HCT116 (cell line): ENCODE results near the gene GCAT. TPM values are rescaled to one million over a fixed set of nuclear protein-coding genes. Genes with fewer than 3 reads are reported as not detected.

Experiments
- ATAC-seq: fragments of 200-7000 bp; cut with Tn5 transposase; 2 replicates; pipeline ENCODE4 v1.9.1; 2020; ENCODE audit warnings: mild to moderate bottlenecking, moderate library complexity
- BruUV-seq: library from RNA; stranded (reverse); fragments of 400-500 nt; replicated peaks from 2 replicates; lab custom pipeline; 2021; lab: Mats Ljungman, UMichigan
- CTCF ChIA-PET: fragments of 300-600 bp; sonication (Branson Sonifier 250); formaldehyde crosslinking; loops from one replicate; lab custom pipeline; 2021; ENCODE audit warnings: antibody characterized with exemption; lab: Charles Lee
- POLR2A ChIA-PET: fragments of 300-600, 350-600 bp; sonication (Branson Sonifier 250); formaldehyde crosslinking; loops from one replicate; lab custom pipeline; 2021; ENCODE audit warnings: antibody characterized with exemption; lab: Charles Lee
- RAD21 ChIA-PET, 2 experiments: fragments of 300-600 bp; sonication (Branson Sonifier 250); formaldehyde crosslinking; loops; one replicate each; lab custom pipeline; 2023; ENCODE audit warnings: low total read pairs in 2 of 2; ENCODE audit not compliant: uncharacterized antibody in 2 of 2, unreplicated experiment in 2 of 2, low non-redundant PET in 1 of 2; lab: Charles Lee
- DNase-seq: peaks from one replicate; pipeline ENCODE4 v3.0.0-alpha.2; 2010; ENCODE audit warnings: low read depth, low spot score
- H2AFZ ChIP-seq: fragments of 200-600 bp; shearing (Covaris generic), sonication (generic); 2 replicates; pipeline ENCODE4 v1.6.1; 2017; ENCODE audit warnings: low read depth, mixed run types, mixed read lengths, antibody characterized with exemption, low read length; ENCODE audit not compliant: poor library complexity, severe bottlenecking
- H3K27ac ChIP-seq: 2 replicates; pipeline ENCODE4 v1.5.1; 2012; ENCODE audit warnings: low read depth, low read length
- H3K27me3 ChIP-seq: fragments of 200-600 bp; sonication (generic); 2 replicates; pipeline ENCODE4 v1.6.1; 2016; ENCODE audit warnings: mixed run types, low read length, mixed read lengths; ENCODE audit not compliant: insufficient read depth
- H3K36me3 ChIP-seq, 2 experiments: fragments of 200-500 bp in 1 of 2; fragments of 200-600 bp in 1 of 2; sonication (Bioruptor generic) in 1 of 2; sonication (generic) in 1 of 2; 2 replicates each; pipeline versions ENCODE4 v1.5.1 to v1.6.1; 2014 to 2016; ENCODE audit warnings: low read length in 2 of 2, inconsistent platforms in 1 of 2, mixed read lengths in 1 of 2, mixed run types in 1 of 2; ENCODE audit not compliant: insufficient read depth in 2 of 2, control insufficient read depth in 1 of 2
- H3K4me1 ChIP-seq, 2 experiments: fragments of 200-600 bp in 1 of 2; sonication (generic) in 1 of 2; 2 replicates each; pipeline versions ENCODE4 v1.5.1 to v1.6.1; 2012 to 2017; ENCODE audit warnings: low read length in 2 of 2, inconsistent platforms in 1 of 2, mild to moderate bottlenecking in 1 of 2, mixed read lengths in 1 of 2, mixed run types in 1 of 2, moderate library complexity in 1 of 2; ENCODE audit not compliant: insufficient read depth in 2 of 2, control insufficient read depth in 1 of 2
- H3K4me2 ChIP-seq: fragments of 200-600 bp; sonication (generic); 2 replicates; pipeline ENCODE4 v1.6.1; 2017; ENCODE audit warnings: mixed run types, low read length, mixed read lengths
- H3K4me3 ChIP-seq, 2 experiments: fragments of 200-600 bp in 1 of 2; sonication (generic) in 1 of 2; replicated peaks in 1 of 2; 2 replicates each; pipeline ENCODE4 v1.5.1; 2011 to 2016; ENCODE audit warnings: low read length in 2 of 2, control low read depth in 1 of 2, low read depth in 1 of 2, mild to moderate bottlenecking in 1 of 2, mixed read lengths in 1 of 2, mixed run types in 1 of 2
- H3K79me2 ChIP-seq: fragments of 200-600 bp; sonication (generic); 2 replicates; pipeline ENCODE4 v1.6.1; 2017; ENCODE audit warnings: mild to moderate bottlenecking, mixed run types, low read length, moderate library complexity, mixed read lengths; ENCODE audit not compliant: insufficient read depth
- H3K9ac ChIP-seq: fragments of 200-600 bp; sonication (generic); 2 replicates; pipeline ENCODE4 v1.6.1; 2016; ENCODE audit warnings: low read length, mixed read lengths
- H3K9me2 ChIP-seq: fragments of 200-600 bp; sonication (generic), shearing (Covaris generic); 2 replicates; pipeline ENCODE4 v1.6.1; 2017; ENCODE audit warnings: mixed run types, mild to moderate bottlenecking, moderate library complexity; ENCODE audit not compliant: insufficient read depth
- H3K9me3 ChIP-seq, 2 experiments: fragments of 200-500 bp in 1 of 2; fragments of 200-600 bp in 1 of 2; sonication (Bioruptor generic) in 1 of 2; sonication (generic) in 1 of 2; 2 replicates each; pipeline ENCODE4 v1.6.1; 2014 to 2017; ENCODE audit warnings: low read length in 2 of 2, mixed read lengths in 2 of 2, inconsistent platforms in 1 of 2, low read depth in 1 of 2, mild to moderate bottlenecking in 1 of 2, mixed run types in 1 of 2, moderate library complexity in 1 of 2; ENCODE audit not compliant: control insufficient read depth in 1 of 2, insufficient read depth in 1 of 2
- H4K20me1 ChIP-seq: fragments of 200-600 bp; sonication (generic), shearing (Covaris generic); 2 replicates; pipeline ENCODE4 v1.6.1; 2017; ENCODE audit warnings: mixed run types, mild to moderate bottlenecking, moderate library complexity; ENCODE audit not compliant: insufficient read depth
- CBX3 ChIP-seq: IDR thresholded peaks from 2 replicates; pipeline ENCODE4 v1.6.1; 2012; ENCODE audit warnings: low read depth
- CEBPB ChIP-seq: IDR thresholded peaks from 2 replicates; pipeline ENCODE4 v1.6.1; 2012; ENCODE audit warnings: low read depth
- EGR1 ChIP-seq: IDR thresholded peaks from 2 replicates; pipeline ENCODE4 v1.6.1; 2012; ENCODE audit warnings: low read depth
- ELF1 ChIP-seq: IDR thresholded peaks from 2 replicates; pipeline ENCODE4 v1.6.1; 2012; ENCODE audit warnings: low read depth, borderline replicate concordance
- EZH2 ChIP-seq: fragments of 200-600 bp; sonication (generic); IDR thresholded peaks from 2 replicates; pipeline ENCODE4 v1.6.1; 2017; ENCODE audit warnings: antibody characterized with exemption, mixed run types
- EZH2phosphoT487 ChIP-seq: fragments of 200-600 bp; IDR thresholded peaks from 2 replicates; pipeline ENCODE4 v1.6.1; 2018; ENCODE audit warnings: antibody characterized with exemption, borderline replicate concordance
- FOSL1 ChIP-seq: IDR thresholded peaks from 2 replicates; pipeline ENCODE4 v1.6.1; 2012; ENCODE audit warnings: low read depth
- JUND ChIP-seq: IDR thresholded peaks from 2 replicates; pipeline ENCODE4 v1.6.1; 2012
- MAX ChIP-seq: IDR thresholded peaks from 2 replicates; pipeline ENCODE4 v1.6.1; 2012
- POLR2A ChIP-seq: IDR thresholded peaks from 2 replicates; pipeline ENCODE4 v1.7.0; 2011; ENCODE audit warnings: borderline replicate concordance; ENCODE audit not compliant: insufficient read depth, insufficient read length; ENCODE audit errors: extremely low read depth
- POLR2AphosphoS5 ChIP-seq: IDR thresholded peaks from 2 replicates; pipeline ENCODE4 v1.6.1; 2011; ENCODE audit warnings: mild to moderate bottlenecking, low read depth, low read length, moderate library complexity
- RAD21 ChIP-seq: IDR thresholded peaks from 2 replicates; pipeline ENCODE4 v1.6.1; 2012; ENCODE audit warnings: low read depth, mild to moderate bottlenecking
- REST ChIP-seq: IDR thresholded peaks from 2 replicates; pipeline ENCODE4 v1.6.1; 2012; ENCODE audit warnings: low read depth
- SIN3A ChIP-seq: IDR thresholded peaks from 2 replicates; pipeline ENCODE4 v1.6.1; 2012; ENCODE audit warnings: low read depth
- SP1 ChIP-seq: IDR thresholded peaks from 2 replicates; pipeline ENCODE4 v1.6.1; 2012; ENCODE audit warnings: low read depth
- SRF ChIP-seq: IDR thresholded peaks from 2 replicates; pipeline ENCODE4 v1.6.1; 2012; ENCODE audit warnings: low read depth
- YY1 ChIP-seq: IDR thresholded peaks from 2 replicates; pipeline ENCODE4 v1.6.1; 2011; ENCODE audit warnings: low read length, low read depth, moderate library complexity, mild to moderate bottlenecking; ENCODE audit not compliant: insufficient replicate concordance; ENCODE audit errors: extremely low read depth
- ZBTB33 ChIP-seq: IDR thresholded peaks from 2 replicates; pipeline ENCODE4 v1.6.1; 2011; ENCODE audit warnings: mild to moderate bottlenecking, low read length, moderate library complexity; ENCODE audit not compliant: insufficient replicate concordance; ENCODE audit errors: extremely low read depth
- ZFX ChIP-seq: fragments of 450-650 bp; IDR thresholded peaks from 2 replicates; pipeline ENCODE4 v1.6.1; 2017
- ZNF274 ChIP-seq: fragments of 200-500 bp; sonication (Bioruptor generic); IDR thresholded peaks from 2 replicates; pipeline ENCODE4 v1.6.1; 2014; ENCODE audit warnings: mild to moderate bottlenecking, low read depth, low read length, inconsistent platforms
- intact Hi-C: fragments of 100-400 bp; cut with micrococcal nuclease; formaldehyde crosslinking; loops from 2 replicates; pipeline ENCODE4 v1.10.0; 2022
- total RNA-seq: library from RNA; stranded (reverse); gene quantifications from one replicate; pipeline ENCODE4 v1.2.1, GENCODE V29; 2021; ENCODE audit not compliant: unreplicated experiment

The GCAT gene
- total RNA-seq, 1 experiment from 2014 or later = 88.7 TPM

- TF ChIP-seq POLR2AphosphoS5 (no peak), MAX (no peak), JUND (no peak), CBX3 (no peak), REST (no peak), ELF1 (no peak)
Observed at GRCh38 chr22:37831472-37831871, 23.7 kb downstream of the GCAT start (continued).

- no TSS peak for BruUV-seq
- no peak overlapping the region for H3K4me3 ChIP-seq
- ChIA-PET RAD21 (no interaction called here), POLR2A (interaction anchor here (0.9 kb wide), 1 partner anchor 12 kb away, joined by 3 read pairs; the partner anchor contains the start of gene ANKRD54), CTCF (no interaction called here)
- H3K36me3 ChIP-seq = peaks cover 15 to 37% of the 10 kb centered on the region in 2 experiments; a peak in 3 of 4 replicates
- H3K27ac ChIP-seq = no peak overlapping the region
- H3K27me3 ChIP-seq = no peaks in the 10 kb centered on the region
- H3K9me3 ChIP-seq = no peaks in the 10 kb centered on the region
- H3K4me2 ChIP-seq = no peak overlapping the region
- DNase-seq (no peak), ATAC-seq (no peak)
- H3K79me2 ChIP-seq = no peaks in the 10 kb centered on the region
- H3K9ac ChIP-seq = no peak overlapping the region
- H4K20me1 ChIP-seq = no peaks in the 10 kb centered on the region
- no peaks in the 10 kb centered on the region for H3K9me2 ChIP-seq
- no peaks in the 10 kb centered on the region for H3K4me1 ChIP-seq
- intact Hi-C loops = no loop called here
- no peak overlapping the region for H2AFZ ChIP-seq
- TF ChIP-seq ZBTB33 (no peak), ELF1 (no peak), EZH2phosphoT487 (no peak), ZNF274 (no peak), POLR2A (no peak), YY1 (no peak), ZFX (no peak), MAX (no peak), SIN3A (no peak), FOSL1 (no peak), SRF (no peak), CBX3 (no peak), CEBPB (no peak), SP1 (no peak), RAD21 (no peak), EGR1 (no peak), JUND (no peak), EZH2 (no peak)
Observed at GRCh38 chr22:37832022-37832857, 24.5 kb downstream of the GCAT start.
